Keratinocyte (primary cell): ENCODE results near the gene SCCPDH.

Source experiments
- EZH2 ChIP-seq: IDR thresholded peaks from one replicate; pipeline ENCODE4 v1.6.1; 2012; ENCODE audit warnings: inconsistent platforms, mild to moderate bottlenecking, low read length, moderate library complexity
- TF ChIP-seq, protein P1 (sequence below), 3 experiments: IDR thresholded peaks in 1 of 3; conservative IDR thresholded peaks in 1 of 3; optimal IDR thresholded peaks in 1 of 3; 2 replicates in 2 of 3; 3 replicates in 1 of 3; pipeline versions ENCODE3 to v1.5.1; 2011; ENCODE audit warnings: low read length in 3 of 3, mild to moderate bottlenecking in 3 of 3, moderate library complexity in 2 of 3, control low read depth in 1 of 3, inconsistent platforms in 1 of 3; ENCODE audit not compliant: insufficient read depth in 2 of 3; ENCODE audit errors: extremely low read depth in 1 of 3

GRCh38 chr1:246771366-246771765 is 47.2 kb downstream of the SCCPDH start:
- TF ChIP-seq, protein P1, sequence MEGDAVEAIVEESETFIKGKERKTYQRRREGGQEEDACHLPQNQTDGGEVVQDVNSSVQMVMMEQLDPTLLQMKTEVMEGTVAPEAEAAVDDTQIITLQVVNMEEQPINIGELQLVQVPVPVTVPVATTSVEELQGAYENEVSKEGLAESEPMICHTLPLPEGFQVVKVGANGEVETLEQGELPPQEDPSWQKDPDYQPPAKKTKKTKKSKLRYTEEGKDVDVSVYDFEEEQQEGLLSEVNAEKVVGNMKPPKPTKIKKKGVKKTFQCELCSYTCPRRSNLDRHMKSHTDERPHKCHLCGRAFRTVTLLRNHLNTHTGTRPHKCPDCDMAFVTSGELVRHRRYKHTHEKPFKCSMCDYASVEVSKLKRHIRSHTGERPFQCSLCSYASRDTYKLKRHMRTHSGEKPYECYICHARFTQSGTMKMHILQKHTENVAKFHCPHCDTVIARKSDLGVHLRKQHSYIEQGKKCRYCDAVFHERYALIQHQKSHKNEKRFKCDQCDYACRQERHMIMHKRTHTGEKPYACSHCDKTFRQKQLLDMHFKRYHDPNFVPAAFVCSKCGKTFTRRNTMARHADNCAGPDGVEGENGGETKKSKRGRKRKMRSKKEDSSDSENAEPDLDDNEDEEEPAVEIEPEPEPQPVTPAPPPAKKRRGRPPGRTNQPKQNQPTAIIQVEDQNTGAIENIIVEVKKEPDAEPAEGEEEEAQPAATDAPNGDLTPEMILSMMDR (optimal IDR thresholded peaks at IDR 0.05 in 1 of 3, IDR thresholded peaks at IDR 0.05 in 1 of 3, conservative IDR thresholded peaks at IDR 0.05 in 1 of 3; ENCODE audit: extremely low read depth in 1 of 3, insufficient read depth in 2 of 3, low read length in 3 of 3): no peak
- TF ChIP-seq EZH2: no peak
